Activated CD4-positive, CD25-positive, alpha-beta regulatory T cell treated with anti-CD3 and anti-CD28 coated beads, Interleukin-2, amount 50 U/mL, for 72 hours (primary cell): ENCODE results near the gene CDH20.
"Not testable (repeated sequence)": the region's sequence is repeated elsewhere in the genome, so short reads cannot be mapped to it uniquely, and the experiment has no call there.

Experiments
- DNase-seq: peaks from one replicate; pipeline ENCODE4 v3.0.0; 2021

CDH20 gene

DNA sequence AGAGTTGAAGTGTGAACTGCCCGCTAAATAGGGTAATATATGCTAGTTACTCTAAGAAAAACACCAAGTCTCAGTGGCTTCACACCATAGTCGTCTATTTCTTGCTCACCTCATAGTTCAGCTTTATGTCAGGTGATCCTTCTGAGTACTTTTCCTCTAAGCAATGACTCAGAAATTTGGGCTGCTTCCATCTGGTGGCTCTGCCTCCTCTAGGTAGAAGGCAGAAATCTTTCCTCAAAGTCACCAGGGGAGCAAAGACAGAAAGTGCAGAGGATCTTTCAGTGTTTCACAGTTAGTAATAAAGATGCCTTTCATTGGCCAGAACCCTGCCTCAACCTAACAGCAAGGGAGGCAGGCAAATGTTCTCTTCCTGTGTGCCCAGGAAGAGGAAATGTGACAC lies 17.3 kb downstream of the CDH20 start:
- DNase-seq = no peak

DNA sequence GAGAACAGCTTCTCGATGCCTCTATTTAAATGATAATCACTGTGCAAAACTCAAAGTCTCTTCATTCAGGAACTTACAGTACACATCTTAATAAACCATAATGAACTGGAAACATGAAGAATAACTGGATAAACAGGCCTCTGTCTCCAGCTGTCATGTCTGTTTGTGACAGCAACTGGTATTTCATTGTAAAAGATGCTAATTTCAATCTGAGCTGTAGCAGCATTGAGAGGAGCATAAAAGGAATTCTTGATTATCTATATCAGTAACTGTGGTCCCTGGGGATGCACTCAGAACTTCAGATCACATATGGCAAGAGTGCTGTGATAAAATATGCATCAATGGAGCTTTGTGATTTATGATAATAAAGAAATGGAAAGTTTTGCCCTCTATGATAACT lies 18.8 kb downstream of the CDH20 start:
- no peak for DNase-seq

DNA sequence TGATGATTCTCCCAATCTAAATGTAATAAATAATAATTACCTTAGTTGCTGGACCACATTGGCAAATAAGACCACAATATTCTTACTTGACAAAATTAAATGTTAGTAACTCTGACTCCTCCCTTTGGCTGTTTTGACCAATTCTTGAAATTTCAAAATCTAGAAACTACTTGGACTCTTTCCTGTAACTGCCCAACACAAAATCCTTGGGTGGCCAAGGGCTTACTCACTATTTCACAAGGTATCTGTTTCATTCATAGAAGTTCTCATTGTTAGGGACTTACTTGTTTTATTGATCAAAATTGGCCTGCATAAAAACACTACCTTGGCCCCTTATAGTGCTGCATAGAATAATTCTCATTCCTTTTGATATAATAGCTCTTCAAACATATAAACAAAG lies 19.4 kb downstream of the CDH20 start:
- DNase-seq = no peak

DNA sequence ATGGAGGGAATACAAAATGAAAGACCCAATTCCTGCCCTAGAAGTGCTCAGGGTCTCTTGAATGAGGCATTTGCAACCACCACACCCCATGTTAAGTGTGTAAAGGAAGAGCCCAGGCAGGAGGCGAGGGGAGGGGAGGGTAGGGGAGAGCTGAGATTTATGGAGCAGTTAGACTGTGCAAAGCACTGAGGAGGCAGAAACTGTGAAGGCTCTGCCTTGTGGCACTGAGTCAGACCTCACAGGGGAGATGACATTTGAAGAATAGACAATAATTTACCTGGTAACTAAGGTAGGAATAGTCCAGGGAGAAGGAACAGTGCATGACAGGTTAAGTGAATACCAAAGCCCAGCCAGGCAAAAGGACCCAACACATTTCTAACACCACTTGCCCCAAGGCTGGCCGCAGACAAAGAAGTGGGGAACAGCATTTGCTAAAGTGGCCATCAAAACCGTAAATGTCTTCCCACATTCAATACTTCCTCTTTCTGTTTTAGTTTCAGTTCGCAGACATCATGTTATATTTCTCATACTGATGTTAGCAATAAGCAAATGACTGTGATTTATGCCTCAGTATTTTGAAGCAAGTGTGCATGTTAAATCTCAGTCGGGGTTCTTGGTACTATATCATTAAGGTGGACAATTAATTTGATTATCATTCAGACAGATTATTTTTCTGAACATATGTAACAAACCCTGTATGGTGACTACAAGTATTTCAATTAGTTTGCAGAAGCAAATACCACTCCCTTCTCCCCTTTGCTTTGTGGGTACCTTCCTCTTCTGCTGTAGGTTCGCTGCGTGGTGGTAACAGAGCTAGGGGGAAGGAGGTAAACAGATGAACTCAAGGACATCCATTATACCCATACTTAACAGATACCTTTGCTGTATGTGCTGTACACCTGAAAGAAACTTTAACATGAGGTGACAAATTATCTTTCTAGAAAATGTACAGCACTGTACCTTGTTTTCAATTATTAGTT lies 27.5 kb downstream of the CDH20 start:
- no peak for DNase-seq

DNA sequence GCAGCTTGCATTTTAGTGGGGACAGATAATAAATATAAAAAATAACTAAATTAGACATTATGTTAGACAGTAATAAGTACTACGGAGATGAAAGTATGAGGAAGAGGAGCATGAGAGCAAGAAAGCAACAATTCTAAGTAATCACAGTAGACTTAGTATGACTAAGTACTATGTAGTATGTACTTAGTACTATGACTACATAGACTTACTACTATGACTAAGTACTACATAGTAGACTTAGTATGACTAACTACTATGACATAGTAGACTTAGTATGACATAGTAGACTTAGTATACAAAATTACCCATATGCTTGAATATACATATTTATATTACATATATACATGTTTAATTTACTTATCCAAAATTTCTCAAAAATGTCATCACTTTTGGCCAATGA lies 29.3 kb downstream of the CDH20 start:
- DNase-seq = no peak

DNA sequence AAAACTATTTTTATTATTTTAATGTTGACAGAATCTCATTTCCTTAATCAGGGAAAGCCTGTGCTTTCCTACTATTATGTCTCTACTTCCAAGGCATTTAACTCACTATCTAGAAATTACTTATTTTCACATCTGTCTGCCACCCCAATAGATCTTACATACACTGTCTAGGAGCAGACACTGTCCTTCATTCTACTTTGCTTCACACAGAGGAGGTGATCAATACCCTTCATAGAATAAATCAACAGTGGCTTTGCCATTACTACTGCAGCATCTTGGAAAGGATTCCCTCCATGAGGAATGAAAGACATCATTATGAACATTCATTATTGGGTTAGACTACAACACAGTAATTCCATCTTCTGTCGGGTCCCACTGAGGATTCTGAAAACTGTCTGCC lies 31.7 kb downstream of the CDH20 start:
- no peak for DNase-seq

DNA sequence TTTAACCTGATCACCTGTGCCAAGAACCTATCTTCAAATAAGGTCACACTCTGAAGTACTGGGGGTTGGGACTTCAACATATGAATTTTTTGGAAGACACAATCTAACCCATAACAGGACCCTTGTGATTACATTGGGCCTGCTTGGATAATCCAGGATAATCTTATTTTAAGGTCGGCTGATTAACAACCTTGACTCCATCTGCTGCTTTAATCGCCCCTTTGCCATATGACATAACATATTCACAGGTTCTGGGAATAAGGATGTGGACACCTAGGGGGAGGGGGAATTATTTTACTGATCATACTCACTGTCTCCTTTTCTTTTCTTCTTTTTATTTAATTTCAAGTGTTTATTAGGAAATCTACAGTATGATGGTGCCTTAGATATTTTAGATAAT lies 34.8 kb downstream of the CDH20 start:
- DNase-seq = no peak

DNA sequence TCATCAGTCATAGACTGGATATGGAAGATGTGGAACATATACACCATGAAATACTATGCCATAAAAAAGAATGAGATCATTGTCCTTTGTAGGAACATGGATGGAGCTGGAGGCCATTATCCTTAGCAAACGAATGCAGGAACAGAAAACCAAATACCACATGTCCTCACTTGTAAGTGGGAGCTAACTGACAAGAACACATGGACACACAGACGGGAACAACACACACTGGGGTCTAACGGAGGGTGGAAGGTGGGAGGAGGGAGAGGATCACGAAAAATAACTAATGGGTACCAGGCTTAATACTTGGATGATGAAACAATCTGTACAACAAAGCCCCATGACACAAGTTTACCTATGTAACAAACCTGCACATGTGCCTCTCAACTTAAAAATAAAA lies 36.4 kb downstream of the CDH20 start:
- DNase-seq = not testable (repeated sequence)

DNA sequence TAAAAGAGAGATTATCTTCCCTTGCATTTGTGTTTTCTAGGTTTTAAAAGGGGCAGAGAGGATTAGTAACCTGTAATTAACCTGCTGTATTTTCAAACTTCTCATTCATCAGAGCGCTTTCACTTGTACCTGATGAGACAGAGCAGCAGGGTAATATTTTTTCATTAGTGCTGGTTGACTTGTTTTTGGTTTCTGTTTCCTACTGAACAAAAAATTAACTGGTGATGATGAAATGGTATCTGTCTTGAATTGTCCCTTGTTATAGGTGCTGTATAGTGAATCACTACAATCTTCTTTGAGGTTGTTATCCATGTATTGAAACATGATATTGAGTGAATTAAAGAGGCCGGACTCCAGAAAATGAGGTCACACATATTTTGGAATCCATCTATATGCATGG lies 37.9 kb downstream of the CDH20 start:
- no peak for DNase-seq

DNA sequence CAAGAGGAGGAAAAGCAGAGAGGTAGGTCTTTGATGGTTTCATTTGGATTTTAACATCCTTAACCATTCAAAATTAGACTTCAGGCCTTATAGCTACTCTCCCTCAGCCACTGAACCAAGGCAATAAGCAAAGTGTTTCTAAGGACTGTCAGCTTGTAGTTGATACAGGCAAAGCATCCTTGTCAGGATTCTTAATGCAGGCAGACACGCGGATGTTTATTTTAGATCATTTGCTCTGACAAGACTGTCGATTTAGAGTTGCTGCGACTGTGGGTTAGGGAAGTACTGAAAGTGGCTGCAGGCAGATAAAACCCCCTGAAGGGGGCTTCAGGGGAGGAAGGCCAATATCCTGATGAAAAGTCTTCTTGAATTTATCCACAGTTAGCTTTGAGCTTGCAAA lies 46.6 kb downstream of the CDH20 start:
- no peak for DNase-seq

DNA sequence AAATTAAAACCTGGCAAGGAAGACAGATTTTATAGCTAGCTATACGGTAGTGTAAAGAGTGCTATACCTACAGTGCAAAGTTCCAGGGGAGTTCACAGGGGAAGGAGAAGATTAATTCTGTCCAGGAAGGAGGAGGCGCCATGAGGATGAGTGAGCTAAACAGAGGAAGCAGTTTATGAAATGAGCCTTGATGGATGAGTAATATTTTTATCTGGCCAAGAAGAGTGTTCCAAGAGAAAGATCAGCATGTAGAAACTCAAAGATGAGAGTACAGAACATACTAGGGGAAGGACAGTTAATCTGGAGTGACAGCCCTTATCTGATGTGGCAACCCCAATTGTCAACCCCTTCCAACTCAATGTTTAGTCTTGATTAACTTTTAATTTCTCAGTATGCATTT lies 54.8 kb downstream of the CDH20 start:
- DNase-seq = no peak

DNA sequence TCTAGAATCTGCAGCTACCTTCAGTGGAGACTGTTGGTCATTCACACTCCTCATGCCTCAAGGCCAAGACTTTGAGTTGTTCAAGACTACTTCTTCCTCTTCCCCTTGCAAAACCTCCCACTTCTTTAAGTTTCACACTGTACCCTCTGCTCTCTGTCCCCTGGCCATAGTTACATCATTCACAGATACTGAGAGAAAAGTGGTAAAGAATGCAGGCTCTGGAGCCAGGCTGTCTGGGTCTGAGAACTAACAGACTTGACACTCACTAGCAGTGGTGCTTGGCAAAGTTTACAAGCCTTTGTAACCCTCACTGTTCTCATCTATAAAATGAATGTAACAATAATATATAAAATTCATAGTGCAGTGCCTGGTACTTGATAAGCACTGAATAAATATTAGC lies 61.8 kb downstream of the CDH20 start:
- no peak for DNase-seq

DNA sequence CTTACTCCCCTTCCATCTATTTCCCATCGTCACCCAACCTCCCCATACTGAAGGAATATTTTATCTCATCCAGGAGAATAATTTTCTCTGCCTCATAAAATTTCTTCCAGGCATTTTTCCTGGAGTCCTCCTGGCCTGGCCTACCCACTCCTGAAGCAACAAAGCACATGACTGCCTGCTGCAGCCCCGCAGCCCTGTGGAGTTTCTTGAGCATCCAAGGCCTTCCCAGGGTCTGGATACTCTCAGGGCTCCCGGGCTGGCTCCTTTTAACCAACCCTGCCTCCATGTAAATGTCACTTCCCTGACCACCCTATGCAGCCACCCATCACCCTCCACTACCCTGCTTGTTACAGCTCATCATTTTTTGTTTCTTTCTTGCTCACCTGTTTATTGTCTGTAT lies 64.0 kb downstream of the CDH20 start:
- no peak for DNase-seq

DNA sequence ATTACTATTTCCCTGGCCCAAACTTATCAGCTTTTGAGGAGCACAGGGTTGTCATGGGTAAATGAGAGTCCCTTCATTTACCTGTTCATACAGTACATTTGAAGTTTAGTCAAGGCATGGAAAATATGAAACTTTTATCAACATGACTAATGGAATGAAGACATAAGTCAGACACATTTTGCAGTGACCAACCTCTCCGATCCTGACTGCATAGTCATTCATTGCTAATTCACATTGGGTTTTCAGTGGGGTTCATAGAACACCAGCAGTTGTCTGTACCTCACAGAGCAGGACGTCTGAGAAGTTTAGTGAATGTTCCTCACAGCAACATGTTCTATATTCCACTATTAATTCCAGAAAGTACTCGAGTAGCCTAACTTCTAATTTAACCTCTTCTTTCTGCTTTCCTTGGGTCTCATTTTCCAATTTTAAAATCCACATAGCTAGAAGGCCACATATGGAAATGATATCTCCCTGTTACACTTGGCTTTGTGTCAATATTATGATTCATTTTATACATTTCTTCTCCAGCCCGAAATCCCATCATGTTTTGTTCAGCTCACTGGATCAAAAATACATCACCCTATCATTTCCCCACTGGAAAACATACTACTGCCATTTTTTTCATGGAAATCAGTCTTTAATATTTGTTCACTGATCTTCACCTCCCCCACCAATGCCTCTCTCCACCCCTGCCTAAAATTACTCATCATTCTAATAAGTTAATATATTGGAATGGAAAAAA lies 65.9 kb downstream of the CDH20 start:
- no peak for DNase-seq

DNA sequence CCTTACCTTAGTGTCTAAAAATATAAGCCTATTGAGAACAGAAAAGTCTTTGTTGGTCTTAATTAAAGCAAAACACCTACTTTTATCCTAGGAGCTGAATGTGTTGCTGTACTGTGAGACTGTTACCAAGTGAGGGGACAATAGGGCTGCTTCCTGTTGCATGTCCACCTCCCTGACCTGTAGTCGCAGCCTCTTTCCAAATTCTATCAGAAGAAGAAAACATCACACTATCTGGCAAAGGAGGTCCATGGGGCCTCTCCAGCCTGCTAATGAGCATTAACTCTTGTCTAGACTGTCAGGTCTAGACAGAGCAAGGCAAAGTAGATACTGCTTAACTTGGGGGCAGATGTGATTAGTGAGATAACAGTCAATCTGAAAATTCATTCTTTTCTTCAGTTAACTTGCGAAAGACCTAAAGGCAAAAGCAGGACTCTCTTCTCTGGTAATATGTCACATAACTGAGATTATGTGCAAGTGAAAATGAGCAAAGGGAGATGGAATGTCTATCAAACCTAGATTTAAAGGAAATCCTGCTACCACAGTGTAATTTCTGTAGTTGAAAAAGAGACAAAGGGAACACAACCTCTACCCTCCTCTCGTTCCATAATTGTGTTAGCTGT lies 66.9 kb downstream of the CDH20 start:
- DNase-seq = no peak

DNA sequence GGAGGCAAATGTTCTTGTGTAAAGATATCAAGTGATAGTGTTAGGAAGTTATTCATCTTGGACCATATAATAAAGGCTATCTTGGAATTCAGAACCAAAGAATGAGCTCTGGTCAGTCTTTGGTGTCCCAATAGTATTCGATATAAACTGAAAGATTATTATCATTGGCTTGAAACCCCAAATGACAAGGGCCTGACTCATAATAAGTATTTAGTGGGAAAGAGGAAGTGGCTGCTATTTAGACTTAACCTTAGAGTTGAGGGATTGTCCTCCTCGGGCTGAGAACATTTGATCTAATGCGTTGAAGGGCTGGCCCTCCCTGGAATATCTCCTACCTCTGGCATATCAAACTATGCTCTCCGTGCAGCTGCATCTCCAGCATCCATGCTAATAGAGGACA lies 67.5 kb downstream of the CDH20 start:
- DNase-seq = no peak

DNA sequence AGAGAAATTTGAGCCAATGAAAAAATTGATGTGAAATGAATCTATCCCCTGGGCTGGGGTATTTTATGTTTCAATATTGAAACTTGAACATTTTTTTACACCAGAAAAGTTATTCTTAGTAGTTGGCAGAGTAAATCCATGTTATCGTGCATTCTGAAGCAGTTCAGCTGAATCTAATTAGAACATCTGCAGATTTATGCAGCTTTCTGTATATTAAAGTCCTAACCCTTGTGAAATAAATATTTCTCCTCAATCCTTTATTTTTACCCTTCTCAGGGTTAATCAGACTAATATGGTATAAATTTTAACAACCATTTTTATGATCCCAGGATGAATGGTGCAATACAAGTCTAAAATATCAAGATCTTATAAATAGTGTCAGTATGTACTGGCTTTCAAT lies 69.5 kb downstream of the CDH20 start:
- DNase-seq = no peak

DNA sequence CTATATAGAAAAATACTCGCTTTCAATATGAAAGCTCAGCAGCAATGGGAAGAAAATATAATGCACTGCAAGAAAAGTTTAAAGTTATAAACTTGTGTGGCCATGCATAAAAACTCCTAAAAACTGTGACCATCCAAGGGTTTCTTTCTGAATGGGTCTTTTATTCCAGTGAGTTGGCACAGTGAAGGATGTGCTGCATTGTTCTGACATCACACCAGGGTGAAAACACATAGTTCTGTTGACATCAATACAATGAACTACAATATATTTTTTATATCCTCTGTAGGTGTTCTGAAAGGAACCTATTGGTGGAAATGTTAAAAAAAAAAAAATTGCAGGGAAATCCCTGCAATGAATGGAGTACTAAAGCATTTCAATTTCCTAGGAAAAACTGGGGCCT lies 80.2 kb downstream of the CDH20 start:
- no peak for DNase-seq

DNA sequence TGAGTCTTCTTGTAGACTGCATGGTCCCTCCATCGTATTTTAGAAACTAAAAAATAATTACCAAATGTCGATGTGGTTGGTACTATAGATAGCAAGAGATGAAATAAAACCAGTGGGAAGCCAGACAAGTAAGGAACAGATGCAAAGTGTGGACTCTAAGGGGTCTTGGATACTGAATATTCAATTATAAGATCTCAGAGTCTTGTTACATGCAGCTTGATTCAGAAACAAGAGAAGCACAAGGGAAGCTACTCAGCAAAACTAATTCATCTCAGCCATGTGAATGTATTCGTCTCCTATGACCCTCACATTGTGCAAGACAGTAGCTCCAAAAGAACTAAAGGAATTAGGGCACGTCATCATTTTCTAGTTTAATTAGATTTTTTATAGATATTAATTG lies 80.9 kb downstream of the CDH20 start:
- no peak for DNase-seq

DNA sequence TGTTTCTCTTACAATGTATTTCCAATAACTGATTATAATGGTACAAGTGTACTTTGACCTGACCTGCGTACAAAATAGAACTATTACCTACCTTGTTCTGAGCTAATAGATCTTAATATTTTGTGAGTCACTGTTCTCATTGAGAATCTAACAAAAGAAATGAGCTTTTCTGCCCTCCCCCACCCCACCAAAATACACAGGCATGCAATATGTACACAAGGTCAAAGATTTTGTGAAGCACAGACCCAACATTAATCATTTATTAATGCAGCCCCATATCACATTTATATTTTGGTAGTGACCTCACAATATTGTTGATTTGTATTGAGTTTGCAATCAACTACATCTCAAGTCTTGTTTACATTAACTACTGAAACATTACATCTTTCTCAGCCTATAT lies 86.5 kb downstream of the CDH20 start:
- no peak for DNase-seq

DNA sequence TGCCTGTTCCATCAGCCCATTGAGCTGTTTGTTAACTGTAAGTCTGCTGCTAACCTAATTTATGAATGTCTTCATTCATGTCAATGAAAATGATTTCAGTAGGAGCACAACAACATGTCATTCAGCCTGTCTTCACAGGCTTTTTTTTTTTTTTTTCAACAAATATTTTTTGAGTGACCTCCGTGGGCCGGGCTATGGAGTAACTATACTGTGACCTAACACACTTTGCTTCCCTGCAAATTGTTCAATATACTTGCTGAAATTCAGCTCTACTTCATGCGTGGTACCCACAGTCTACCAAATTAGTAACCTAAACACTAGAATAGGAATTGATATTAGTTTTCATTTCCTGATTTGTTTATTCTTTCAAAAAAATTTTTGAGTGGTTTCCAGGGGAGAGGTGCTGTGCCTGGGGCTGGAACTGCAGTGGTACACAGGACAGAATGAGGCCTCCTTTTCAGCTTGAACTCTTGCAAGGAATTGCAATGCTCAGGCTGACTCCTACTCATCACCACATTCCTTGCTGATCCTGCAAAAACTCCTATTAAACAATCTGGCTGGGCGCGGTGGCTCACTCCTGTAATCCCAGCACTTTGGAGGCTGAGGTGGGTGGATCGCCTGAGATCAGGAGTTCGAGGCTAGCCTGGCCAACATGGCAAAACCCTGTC lies 87.1 kb downstream of the CDH20 start:
- DNase-seq = no peak

DNA sequence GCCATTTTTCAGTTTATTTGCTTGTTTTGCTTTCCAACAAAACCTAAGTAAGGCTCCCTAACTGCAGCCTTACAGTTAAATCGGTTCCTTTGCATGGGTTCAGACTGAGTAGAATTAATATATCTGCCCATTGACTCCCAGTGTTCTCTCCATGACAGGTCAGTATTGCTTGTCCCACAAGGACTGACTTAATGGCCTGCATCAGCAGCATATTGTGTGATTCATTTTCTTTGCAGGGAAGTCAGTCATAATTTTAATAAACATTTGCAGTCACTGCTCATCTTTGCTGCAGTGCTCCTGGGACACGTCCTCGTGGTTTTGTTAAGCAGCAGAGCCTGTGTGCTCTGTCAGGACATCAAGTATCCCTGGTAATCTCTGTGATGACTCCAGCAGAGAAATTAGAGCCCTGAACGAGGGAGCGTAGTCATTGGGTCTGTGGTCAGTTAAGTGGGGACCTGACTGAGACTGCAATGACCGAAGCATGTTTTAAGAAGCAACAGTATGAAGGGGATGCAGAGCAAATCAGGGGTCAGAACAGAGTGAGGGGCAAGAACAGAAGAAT lies 93.3 kb downstream of the CDH20 start:
- no peak for DNase-seq

DNA sequence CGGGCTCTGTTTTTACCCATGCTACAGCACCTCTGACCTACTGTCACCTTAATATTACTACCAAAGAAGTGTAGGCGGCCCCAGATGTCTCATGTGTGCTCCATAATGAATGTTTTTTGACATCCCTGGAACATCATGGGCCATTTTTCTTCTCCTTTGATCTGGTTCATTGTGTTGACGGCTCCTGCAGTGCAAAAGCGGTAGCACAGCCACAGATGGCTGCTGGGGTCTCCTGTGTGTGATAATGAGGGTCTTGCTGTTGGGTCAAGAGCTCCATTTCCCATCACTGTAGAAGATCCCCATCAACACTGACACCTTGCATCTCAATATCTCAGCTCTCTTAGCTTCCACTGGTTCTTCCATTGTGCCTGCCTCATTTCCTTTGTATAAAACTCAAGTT lies 95.0 kb downstream of the CDH20 start:
- DNase-seq = no peak
